ENCODE data around the gene TMEM38B.

- TF ChIP-seq CTCF (IDR thresholded peaks at IDR 0.05; ENCODE audit: insufficient read depth, low read length) (no peak), REST (IDR thresholded peaks at IDR 0.05; ENCODE audit: insufficient replicate concordance, low read depth) (no peak), POLR2AphosphoS5 (IDR thresholded peaks at IDR 0.05; ENCODE audit: low read depth) (no peak), SPI1 (IDR thresholded peaks at IDR 0.05; ENCODE audit: borderline replicate concordance, low read depth) (no peak), GABPA (IDR thresholded peaks at IDR 0.05; ENCODE audit: low read depth) (no peak)
These were observed 16.3 kb downstream of the TMEM38B start for GRCh38 chr9:105710638-105711037.

Measured in HL-60 (cell line).